Smooth muscle cell of the brain vasculature (primary cell): ENCODE measurements around the gene ABCD4.
"Not testable (repeated sequence)": the region's sequence is repeated elsewhere in the genome, so short reads cannot be mapped to it uniquely, and the experiment has no call there.

Source experiments
- DNase-seq: peaks from one replicate; pipeline ENCODE4 v3.0.0-alpha.2; 2012; ENCODE audit warnings: low read depth, low spot score

ABCD4 gene

GRCh38 chr14:74302152-74302628 is 544 bp downstream of the ABCD4 start:
- no peak for DNase-seq

- DNase-seq, result no peak
Observed at GRCh38 chr14:74301594-74302151, 1.1 kb downstream of the ABCD4 start.

GRCh38 chr14:74299061-74299545 is 3.6 kb downstream of the ABCD4 start:
- no peak for DNase-seq

GRCh38 chr14:74297986-74298385 is 4.7 kb downstream of the ABCD4 start:
- no peak for DNase-seq

GRCh38 chr14:74296037-74296467 is 6.7 kb downstream of the ABCD4 start:
- no peak for DNase-seq

GRCh38 chr14:74293606-74294005 is 9.1 kb downstream of the ABCD4 start:
- DNase-seq, result no peak

GRCh38 chr14:74292061-74292460 is 10.7 kb downstream of the ABCD4 start:
- DNase-seq, result no peak

GRCh38 chr14:74290415-74290814 is 12.3 kb downstream of the ABCD4 start:
- no peak for DNase-seq

GRCh38 chr14:74289801-74290200 is 12.9 kb downstream of the ABCD4 start:
- DNase-seq, result no peak

GRCh38 chr14:74286736-74287135 is 16.0 kb downstream of the ABCD4 start:
- no peak for DNase-seq

- DNase-seq, result no peak
Observed at GRCh38 chr14:74281069-74281468, 21.7 kb downstream of the ABCD4 start.

- DNase-seq, result no peak
Observed at GRCh38 chr14:74278080-74278479, 24.7 kb downstream of the ABCD4 start.

- peak; percentile 41 for DNase-seq
Observed at GRCh38 chr14:74275241-74275841, 27.4 kb downstream of the ABCD4 start.

- no peak for DNase-seq
Observed at GRCh38 chr14:74271365-74271764, 31.4 kb downstream of the ABCD4 start.

GRCh38 chr14:74270382-74271177 is 32.2 kb downstream of the ABCD4 start:
- not testable (repeated sequence) for DNase-seq

GRCh38 chr14:74267588-74267987 is 35.1 kb downstream of the ABCD4 start:
- no peak for DNase-seq

- no peak for DNase-seq
Observed at GRCh38 chr14:74265301-74265965, 37.3 kb downstream of the ABCD4 start.

GRCh38 chr14:74263921-74264320 is 38.8 kb downstream of the ABCD4 start:
- no peak for DNase-seq

GRCh38 chr14:74263181-74263580 is 39.6 kb downstream of the ABCD4 start:
- no peak for DNase-seq

GRCh38 chr14:74262076-74262475 is 40.7 kb downstream of the ABCD4 start:
- no peak for DNase-seq

- no peak for DNase-seq
Observed at GRCh38 chr14:74261288-74261687, 41.4 kb downstream of the ABCD4 start.
